Activated CD4-positive, alpha-beta T cell treated with anti-CD3 and anti-CD28 coated beads, Interleukin-2, amount 10 ng/mL, durations not matched to agents 7 days and 5 days (primary cell): Measurements from ENCODE around the gene DNMT3A. TPM values are rescaled to one million over a fixed set of nuclear protein-coding genes. Genes with fewer than 3 reads are reported as not detected.
A peak's percentile ranks its signal among the peaks of the same experiment; 100 is the strongest.

Source experiments
- CTCF ChIA-PET: fragments of 350-600 bp; sonication (Branson Sonifier 250); formaldehyde crosslinking; loops from one replicate; lab custom pipeline; 2021; ENCODE audit warnings: antibody characterized with exemption; lab: Charles Lee
- POLR2A ChIA-PET: fragments of 350-600 bp; sonication (Branson Sonifier 250); formaldehyde crosslinking; loops from one replicate; lab custom pipeline; 2021; ENCODE audit warnings: antibody characterized with exemption; lab: Charles Lee
- DNase-seq: peaks from one replicate; pipeline ENCODE4 v3.0.0-alpha.2; 2020
- H3K27ac Mint-ChIP-seq: one replicate; pipeline ENCODE4 v1.8.0; 2021; ENCODE audit warnings: mild to moderate bottlenecking, moderate library complexity, mixed read lengths
- H3K27me3 Mint-ChIP-seq: one replicate; pipeline ENCODE4 v1.8.0; 2021; ENCODE audit warnings: mixed read lengths
- H3K36me3 Mint-ChIP-seq: one replicate; pipeline ENCODE4 v1.8.0; 2021; ENCODE audit warnings: low read depth, mixed read lengths
- H3K4me1 Mint-ChIP-seq: one replicate; pipeline ENCODE4 v1.8.0; 2021; ENCODE audit warnings: mixed read lengths
- H3K4me3 Mint-ChIP-seq: one replicate; pipeline ENCODE4 v1.8.0; 2021; ENCODE audit warnings: mild to moderate bottlenecking, moderate library complexity, mixed read lengths
- H3K9me3 Mint-ChIP-seq: one replicate; pipeline ENCODE4 v1.8.0; 2021; ENCODE audit warnings: mixed read lengths
- total RNA-seq, 2 experiments: library from RNA; stranded (reverse); gene quantifications; one replicate each; pipeline ENCODE4 v1.2.3, GENCODE V29; 2021

Gene DNMT3A
- total RNA-seq, 2 experiments from 2014 or later: 55.9 to 62.3 TPM

DNA sequence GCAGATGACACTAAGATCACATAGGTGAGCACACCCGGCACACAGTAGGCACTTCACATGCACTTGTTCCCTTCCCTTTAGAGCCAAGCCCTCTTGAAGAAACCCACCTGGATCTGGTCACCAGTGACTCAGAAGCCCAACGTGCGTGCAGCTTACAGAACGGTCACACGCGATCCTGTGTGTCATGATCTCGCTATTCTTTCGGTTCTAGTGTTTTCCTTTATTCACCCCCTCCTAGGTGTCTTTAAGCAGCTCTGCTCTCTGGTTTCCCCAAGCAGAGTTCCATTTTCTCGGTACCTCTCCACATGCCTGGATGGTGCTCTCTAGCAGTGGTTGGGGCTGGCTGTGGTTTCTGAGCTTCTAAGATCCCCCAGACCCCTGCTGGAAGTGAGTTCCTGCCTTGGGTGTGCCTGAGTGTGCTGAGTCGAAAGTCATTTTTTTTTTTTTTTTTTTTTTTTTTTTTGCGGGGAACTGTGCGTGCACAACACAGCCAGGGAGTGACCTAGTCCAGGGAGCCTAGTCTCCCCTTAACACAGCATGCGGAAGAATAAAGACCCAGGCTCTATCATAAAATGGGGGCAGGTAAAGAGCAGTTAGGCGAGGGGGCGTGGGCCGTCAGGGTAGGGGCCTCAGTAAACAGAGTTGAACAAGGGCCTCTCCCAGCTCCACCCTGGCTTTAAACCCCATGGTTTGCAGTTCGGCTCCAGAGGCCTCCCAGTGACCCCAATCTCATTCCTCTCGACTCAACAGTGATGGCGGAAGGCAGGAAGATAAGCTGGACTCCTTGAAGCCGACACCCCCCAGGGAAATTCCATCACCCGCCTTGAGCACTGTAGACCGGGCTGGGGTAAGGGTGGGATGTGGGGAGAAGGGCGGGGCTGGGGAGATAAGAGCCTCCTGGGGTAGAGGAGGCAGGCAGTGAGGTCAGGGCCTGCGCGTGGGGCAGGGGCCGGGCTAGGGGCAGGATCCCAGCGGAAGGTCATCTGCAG is 29.8 kb upstream of the DNMT3A start:
- Mint-ChIP-seq H3K27me3 (no peaks in the 10 kb centered on the region), H3K4me3 (no peak overlapping the region), H3K9me3 (no peaks in the 10 kb centered on the region), H3K36me3 (no peaks in the 10 kb centered on the region), H3K27ac (peak overlapping the region; percentile 7), H3K4me1 (peaks cover 21% of the 10 kb centered on the region)
- CTCF ChIA-PET: interaction anchor here (0.6 to 4.5 kb wide), 6 partner anchors 10 to 227 kb away, joined by 3 to 38 read pairs (median 3); no protein-coding TSS in a partner anchor
- POLR2A ChIA-PET: no interaction called here
- no peak for DNase-seq

DNA sequence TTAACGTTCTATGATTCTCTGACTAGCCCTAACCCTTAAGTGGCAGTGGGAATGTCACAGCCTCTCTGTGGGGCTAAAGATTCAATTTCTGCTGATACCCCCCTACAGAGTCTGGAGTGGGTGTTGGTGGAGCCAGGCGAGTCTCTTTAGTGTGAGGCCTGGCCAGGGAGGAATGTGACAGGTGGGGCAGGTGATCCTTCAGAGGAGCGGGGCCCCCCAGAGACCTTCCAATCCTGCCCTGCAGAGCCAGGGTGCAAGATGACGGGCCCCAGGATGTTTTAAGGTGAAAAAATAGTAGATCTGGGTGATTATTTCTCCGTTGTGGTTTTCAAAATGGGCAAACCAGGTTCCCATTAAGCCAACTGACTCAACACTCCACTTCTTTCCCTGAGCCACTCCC is 28.2 kb upstream of the DNMT3A start:
- CTCF ChIA-PET: interaction anchor here (0.6 to 4.5 kb wide), 2 partner anchors 8 to 39 kb away, joined by 3 to 38 read pairs; no protein-coding TSS in a partner anchor
- no peak overlapping the region for H3K27ac Mint-ChIP-seq

DNA sequence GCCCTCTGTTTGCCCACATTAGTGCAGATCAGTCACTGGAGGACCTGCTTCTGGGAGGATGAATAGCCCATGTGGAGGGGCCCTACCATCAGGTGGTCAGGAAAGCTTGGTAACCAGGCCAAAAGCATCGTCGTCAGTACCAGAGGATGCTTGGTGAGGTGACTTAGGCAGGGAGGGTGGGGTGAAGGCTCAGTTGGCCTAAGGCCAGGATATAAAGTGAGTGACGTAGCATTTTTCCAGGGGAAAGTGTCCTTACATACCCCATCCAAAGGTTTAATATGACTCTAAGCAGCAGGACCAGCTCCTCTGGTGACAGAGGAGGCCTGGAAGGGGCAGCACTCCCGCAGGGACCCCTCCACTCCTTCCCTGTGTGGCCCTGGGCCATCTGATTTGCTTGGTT is 27.7 kb upstream of the DNMT3A start:
- CTCF ChIA-PET: interaction anchor here (0.6 kb wide), 2 partner anchors 39 to 75 kb away, joined by 3 to 5 read pairs; no protein-coding TSS in a partner anchor
- no peak for DNase-seq

More for the DNA sequence above, 28.2 kb upstream of the DNMT3A start:
- no peak for DNase-seq
- Mint-ChIP-seq H3K4me3 (no peak overlapping the region), H3K4me1 (peaks cover 15% of the 10 kb centered on the region), H3K36me3 (no peaks in the 10 kb centered on the region), H3K27me3 (no peaks in the 10 kb centered on the region), H3K9me3 (no peaks in the 10 kb centered on the region)
- POLR2A ChIA-PET: no interaction called here

DNA sequence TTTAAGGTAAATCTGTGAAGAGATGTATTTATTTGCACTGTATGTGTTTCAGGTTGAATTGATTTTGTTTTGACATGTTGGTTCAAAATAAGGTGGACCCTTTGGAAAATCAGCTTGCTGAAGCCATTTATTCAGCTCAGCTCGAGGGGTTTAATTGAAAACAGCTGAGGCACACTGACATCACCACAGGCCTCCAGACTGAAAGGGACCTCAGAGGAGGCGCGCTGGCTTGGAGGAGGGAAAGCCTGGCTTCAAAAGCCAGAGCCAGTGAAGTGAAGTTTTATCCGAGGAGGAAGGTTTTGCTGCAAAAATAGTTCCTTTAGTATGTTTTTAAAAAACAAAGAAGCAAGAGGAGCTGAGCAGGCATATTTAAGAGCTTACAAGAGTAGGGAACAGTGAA is 26.9 kb upstream of the DNMT3A start:
- H3K27me3 Mint-ChIP-seq: no peaks in the 10 kb centered on the region
- peaks cover 19% of the 10 kb centered on the region for H3K4me1 Mint-ChIP-seq
- CTCF ChIA-PET: interaction anchor here (0.6 kb wide), 1 partner anchor 75 kb away, joined by 5 read pairs; no protein-coding TSS in a partner anchor
- H3K9me3 Mint-ChIP-seq: no peaks in the 10 kb centered on the region
- H3K36me3 Mint-ChIP-seq: no peaks in the 10 kb centered on the region
- POLR2A ChIA-PET: no interaction called here
- no peak overlapping the region for H3K27ac Mint-ChIP-seq
- DNase-seq: no peak
- no peak overlapping the region for H3K4me3 Mint-ChIP-seq

More for the DNA sequence above, 27.7 kb upstream of the DNMT3A start:
- Mint-ChIP-seq H3K4me3 (no peak overlapping the region), H3K27me3 (no peaks in the 10 kb centered on the region), H3K27ac (no peak overlapping the region), H3K9me3 (no peaks in the 10 kb centered on the region), H3K36me3 (no peaks in the 10 kb centered on the region), H3K4me1 (peaks cover 16% of the 10 kb centered on the region)
- POLR2A ChIA-PET: no interaction called here

DNA sequence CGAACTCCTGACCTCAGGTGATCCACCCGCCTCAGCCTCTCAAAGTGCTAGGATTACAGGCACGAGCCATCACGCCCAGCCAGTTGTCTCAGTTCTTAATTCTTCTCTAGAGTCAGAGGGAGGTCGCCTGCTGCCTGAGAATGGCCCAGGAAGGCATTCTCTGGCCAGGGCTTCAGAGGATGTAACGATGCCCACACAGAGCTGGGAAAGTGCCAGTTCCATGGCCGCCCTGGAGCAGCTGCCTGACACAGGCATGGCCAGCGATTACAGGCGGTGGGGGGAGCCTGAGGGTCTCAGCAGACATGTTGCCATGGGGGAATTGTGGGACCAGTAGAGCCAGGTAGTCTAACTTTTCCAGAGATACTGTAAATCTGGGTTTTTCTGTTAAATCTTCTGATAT is 25.6 kb upstream of the DNMT3A start:
- H3K4me3 Mint-ChIP-seq: no peak overlapping the region
- H3K27me3 Mint-ChIP-seq: no peaks in the 10 kb centered on the region
- POLR2A ChIA-PET: no interaction called here
- CTCF ChIA-PET: no interaction called here
- H3K9me3 Mint-ChIP-seq: no peaks in the 10 kb centered on the region
- H3K36me3 Mint-ChIP-seq: no peaks in the 10 kb centered on the region
- no peak for DNase-seq
- peaks cover 26% of the 10 kb centered on the region for H3K4me1 Mint-ChIP-seq
- H3K27ac Mint-ChIP-seq: no peak overlapping the region

DNA sequence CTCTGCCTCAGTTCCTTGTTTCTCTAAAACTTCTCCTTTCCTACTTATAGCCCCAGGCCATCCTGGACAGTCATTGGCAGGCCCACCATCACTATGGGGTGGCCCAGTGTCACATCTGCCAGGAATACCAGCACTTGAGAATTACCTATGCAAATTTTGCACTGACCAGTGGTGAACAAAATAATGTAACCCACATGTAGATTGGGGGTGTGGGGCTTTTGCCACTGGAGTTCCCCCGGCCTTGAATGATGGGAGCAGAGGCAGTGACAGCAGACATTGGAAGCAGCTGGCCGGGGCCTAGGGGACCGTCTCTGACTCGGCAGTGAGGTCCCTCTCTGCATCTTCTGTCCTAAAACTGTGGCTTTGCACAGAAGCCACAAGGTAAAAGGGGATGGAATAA is 24.9 kb upstream of the DNMT3A start:
- H3K36me3 Mint-ChIP-seq: no peaks in the 10 kb centered on the region
- CTCF ChIA-PET: interaction anchor here (0.6 to 2.8 kb wide), 2 partner anchors 9 to 340 kb away, joined by 3 to 18 read pairs; no protein-coding TSS in a partner anchor
- H3K4me1 Mint-ChIP-seq: peaks cover 28% of the 10 kb centered on the region
- H3K9me3 Mint-ChIP-seq: no peaks in the 10 kb centered on the region
- no peak for DNase-seq
- H3K27me3 Mint-ChIP-seq: no peaks in the 10 kb centered on the region
- H3K4me3 Mint-ChIP-seq: no peak overlapping the region
- POLR2A ChIA-PET: no interaction called here
- H3K27ac Mint-ChIP-seq: no peak overlapping the region

DNA sequence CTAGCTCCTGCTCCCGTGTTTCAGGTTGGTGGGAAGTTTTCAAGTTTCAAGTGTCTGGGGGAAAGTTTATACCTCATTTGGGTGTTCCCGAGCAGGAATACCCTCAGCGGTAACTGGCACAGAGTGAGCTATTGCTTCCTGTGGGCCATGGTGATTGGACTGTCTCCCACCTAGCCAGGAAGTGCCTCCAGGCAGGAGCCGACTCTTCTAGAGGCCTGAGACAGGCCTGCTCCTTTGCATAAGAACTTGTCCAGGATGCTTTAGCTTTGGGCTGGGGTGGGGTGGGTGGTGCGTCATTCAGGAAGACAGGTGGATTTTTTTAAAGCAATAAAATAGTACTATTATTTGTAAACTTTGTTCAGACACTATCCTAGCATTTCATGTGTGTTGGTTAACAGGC is 23.5 kb upstream of the DNMT3A start:
- H3K4me3 Mint-ChIP-seq: no peak overlapping the region
- ChIA-PET CTCF (interaction anchor here (0.6 to 2.8 kb wide), 6 partner anchors 8 to 105 kb away, joined by 3 to 18 read pairs (median 5); no protein-coding TSS in a partner anchor), POLR2A (no interaction called here)
- no peaks in the 10 kb centered on the region for H3K27me3 Mint-ChIP-seq
- H3K9me3 Mint-ChIP-seq: no peaks in the 10 kb centered on the region
- H3K36me3 Mint-ChIP-seq: no peaks in the 10 kb centered on the region
- no peak overlapping the region for H3K27ac Mint-ChIP-seq
- H3K4me1 Mint-ChIP-seq: peaks cover 21% of the 10 kb centered on the region
- DNase-seq: no peak

DNA sequence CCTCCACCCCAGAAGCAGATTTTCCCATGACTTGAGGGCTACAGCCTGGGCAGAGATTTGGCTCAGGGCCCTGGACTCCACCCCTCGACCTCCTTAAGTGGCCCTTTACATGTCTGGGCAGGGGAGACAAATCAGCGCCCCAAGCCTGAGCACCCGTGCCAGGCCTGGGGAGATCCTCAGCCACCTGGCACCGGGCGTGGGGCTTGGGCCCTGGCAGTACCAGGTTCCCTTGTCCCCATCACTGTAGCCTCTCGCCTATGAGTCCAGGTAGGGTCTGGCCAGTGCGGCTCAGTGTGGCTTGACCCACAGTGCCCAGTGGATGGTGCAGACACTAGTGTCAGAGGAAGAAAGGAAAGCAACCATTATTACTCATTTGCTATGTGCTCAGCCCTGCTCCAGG is 22.0 kb upstream of the DNMT3A start:
- H3K9me3 Mint-ChIP-seq: no peaks in the 10 kb centered on the region
- CTCF ChIA-PET: interaction anchor here (1.2 to 4.2 kb wide), 5 partner anchors 8 to 21 kb away, joined by 3 to 38 read pairs (median 13); partner anchors contain the start of gene DNMT3A
- H3K27ac Mint-ChIP-seq: peak overlapping the region; percentile 50
- no peaks in the 10 kb centered on the region for H3K27me3 Mint-ChIP-seq
- H3K4me1 Mint-ChIP-seq: peaks cover 21% of the 10 kb centered on the region
- H3K36me3 Mint-ChIP-seq: no peaks in the 10 kb centered on the region
- POLR2A ChIA-PET: interaction anchor here (0.6 kb wide), 1 partner anchor 27 kb away, joined by 9 read pairs; no protein-coding TSS in a partner anchor
- no peak for DNase-seq
- peak overlapping the region; percentile 27 for H3K4me3 Mint-ChIP-seq

DNA sequence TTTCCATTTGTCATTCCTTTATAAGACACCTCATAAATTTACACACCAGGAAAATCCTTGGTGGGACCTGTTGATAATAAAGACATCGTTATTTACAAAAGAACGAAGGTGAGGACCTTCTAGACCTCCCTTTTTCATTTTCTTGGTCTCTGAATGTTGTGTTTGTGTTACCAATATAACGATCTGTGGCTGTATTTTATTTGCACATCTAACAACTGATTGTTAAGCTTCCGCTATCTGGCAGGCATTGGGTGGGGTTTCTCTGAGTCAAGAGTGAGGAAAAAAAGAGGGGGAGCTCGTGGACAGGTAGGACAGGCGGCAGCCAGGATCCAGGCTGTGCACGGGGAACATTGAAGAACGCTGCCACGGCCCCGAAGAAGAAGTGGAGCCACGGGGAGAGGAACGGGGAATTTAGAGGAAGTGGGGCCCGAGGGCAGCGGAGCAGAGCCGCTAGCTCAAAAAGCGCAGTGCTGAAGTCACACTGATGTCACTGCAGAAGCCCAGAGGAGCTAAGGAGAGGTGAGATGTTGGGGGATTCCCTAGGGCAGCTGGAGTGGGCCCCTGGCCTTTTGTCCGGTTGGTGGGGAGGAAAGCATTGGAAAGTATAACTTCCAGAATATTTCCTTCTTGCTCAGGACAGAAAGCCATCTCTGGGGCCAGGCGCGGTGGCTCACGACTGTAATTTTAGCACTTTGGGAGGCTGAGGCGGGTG is 20.9 kb upstream of the DNMT3A start:
- peak overlapping the region; percentile 92 for H3K27ac Mint-ChIP-seq
- H3K4me1 Mint-ChIP-seq: peaks cover 21% of the 10 kb centered on the region
- ChIA-PET POLR2A (interaction anchor here (0.6 to 1.4 kb wide), 6 partner anchors 13 to 161 kb away, joined by 3 to 5 read pairs (median 4); no protein-coding TSS in a partner anchor), CTCF (interaction anchor here (0.6 to 4.2 kb wide), 46 partner anchors 9 to 1406 kb away, joined by 3 to 38 read pairs (median 4); partner anchors contain the start of gene DNMT3A)
- H3K36me3 Mint-ChIP-seq: no peaks in the 10 kb centered on the region
- no peaks in the 10 kb centered on the region for H3K9me3 Mint-ChIP-seq
- H3K27me3 Mint-ChIP-seq: no peaks in the 10 kb centered on the region
- peak; percentile 55 for DNase-seq
- H3K4me3 Mint-ChIP-seq: peak overlapping the region; percentile 75

DNA sequence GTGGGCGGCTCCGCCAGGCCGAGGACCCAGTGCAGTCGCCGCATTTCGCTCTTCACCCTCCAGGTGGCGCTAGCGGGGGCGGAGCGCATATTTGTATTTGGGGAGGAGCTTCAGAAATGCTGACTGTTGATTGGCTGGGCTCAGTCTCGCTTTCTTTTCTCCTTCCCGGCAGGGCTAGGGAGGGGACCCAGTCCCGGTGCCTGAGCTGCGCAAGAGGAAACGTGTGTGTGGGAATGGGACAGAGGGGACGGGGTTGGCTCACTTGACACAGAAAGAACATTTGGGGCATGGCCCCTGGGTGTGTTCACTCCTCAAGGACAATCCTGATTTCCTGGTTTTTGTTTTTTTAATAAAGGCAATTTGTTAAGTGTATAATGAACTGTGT is 20.3 kb upstream of the DNMT3A start:
- peak; percentile 95 for DNase-seq
- H3K9me3 Mint-ChIP-seq: no peaks in the 10 kb centered on the region
- peak overlapping the region; percentile 92 for H3K27ac Mint-ChIP-seq
- peak overlapping the region; percentile 75 for H3K4me3 Mint-ChIP-seq
- ChIA-PET POLR2A (interaction anchor here (0.6 to 1.4 kb wide), 4 partner anchors 14 to 45 kb away, joined by 3 to 5 read pairs (median 4); no protein-coding TSS in a partner anchor), CTCF (interaction anchor here (0.6 to 4.2 kb wide), 44 partner anchors 8 to 1406 kb away, joined by 3 to 38 read pairs (median 4); partner anchors contain the start of gene DNMT3A)
- H3K36me3 Mint-ChIP-seq: no peaks in the 10 kb centered on the region
- no peaks in the 10 kb centered on the region for H3K27me3 Mint-ChIP-seq
- H3K4me1 Mint-ChIP-seq: peaks cover 21% of the 10 kb centered on the region

DNA sequence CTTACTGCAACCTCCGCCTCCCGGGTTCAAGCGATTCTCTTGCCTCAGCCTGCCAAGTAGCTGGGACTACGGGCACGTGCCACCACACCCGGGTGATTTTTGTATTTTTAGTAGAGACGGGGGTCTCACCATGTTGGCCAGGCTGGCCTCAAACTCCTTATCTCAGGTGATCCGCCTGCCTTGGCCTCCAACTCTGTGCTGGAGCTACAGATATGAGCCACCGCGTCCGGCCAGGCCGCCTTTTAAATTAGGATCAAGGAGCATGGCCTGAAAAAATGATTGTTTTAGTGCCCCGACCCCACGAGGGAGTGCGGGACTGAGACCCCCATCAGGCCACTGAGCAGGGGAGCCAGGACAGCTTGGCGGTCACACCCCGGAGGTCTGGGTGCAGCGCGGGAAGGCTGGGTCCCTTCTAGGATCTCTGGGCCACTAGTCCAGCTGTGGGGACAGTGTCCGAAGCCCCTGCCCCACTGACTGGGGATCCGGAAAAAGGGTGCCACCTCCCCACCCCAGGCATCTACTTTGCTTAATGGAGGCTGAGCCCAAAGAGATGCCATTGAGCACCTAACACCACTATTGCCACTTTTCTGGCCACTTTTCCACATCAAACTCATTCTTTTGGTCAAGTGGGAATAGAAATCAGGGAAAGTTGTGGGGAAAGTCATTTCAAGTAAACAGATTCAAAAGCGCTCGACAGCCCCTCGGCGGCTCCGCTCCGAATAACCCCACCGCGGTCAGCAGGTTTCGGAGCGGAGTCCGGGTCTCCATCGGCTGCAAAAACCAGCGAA is 19.7 kb upstream of the DNMT3A start:
- H3K36me3 Mint-ChIP-seq: no peaks in the 10 kb centered on the region
- DNase-seq: no peak
- H3K4me1 Mint-ChIP-seq: peaks cover 21% of the 10 kb centered on the region
- H3K9me3 Mint-ChIP-seq: no peaks in the 10 kb centered on the region
- peak overlapping the region; percentile 75 for H3K4me3 Mint-ChIP-seq
- ChIA-PET CTCF (interaction anchor here (0.6 to 4.2 kb wide), 38 partner anchors 11 to 486 kb away, joined by 3 to 38 read pairs (median 4); partner anchors contain the start of gene DNMT3A), POLR2A (interaction anchor here (1.2 to 1.4 kb wide), 2 partner anchors 14 to 24 kb away, joined by 4 to 5 read pairs; no protein-coding TSS in a partner anchor)
- no peaks in the 10 kb centered on the region for H3K27me3 Mint-ChIP-seq
- H3K27ac Mint-ChIP-seq: peak overlapping the region; percentile 92
